Measurements from ENCODE around the gene CTXND1. TPM values are rescaled to one million over a fixed set of nuclear protein-coding genes. Genes with fewer than 3 reads are reported as not detected.
A peak's percentile ranks its signal among the peaks of the same experiment; 100 is the strongest.

Gene CTXND1
- total and polyA plus RNA-seq, 7 donors = 0.01 to 0.07 (median 0.04) TPM; not detected in 3

GRCh38 chr15:80289528-80290495 is 37.8 kb upstream of the CTXND1 start:
- H3K4me3 ChIP-seq = no peak overlapping the region
- H3K36me3 ChIP-seq (ENCODE audit: insufficient read depth in 1 of 2, low read depth in 1 of 2) = no peaks in the 10 kb centered on the region
- no peak for TF ChIP-seq CTCF (IDR thresholded peaks at IDR 0.05)
- DNase-seq = no peak
- peaks cover 0 to 3% (median 0%) of the 10 kb centered on the region in 3 donors for H3K27me3 ChIP-seq (ENCODE audit: insufficient read depth in 3 of 3, low read length in 2 of 3)
- 40 to 51% (median 41%) methylated on average over 9 of the region's 9 CpGs for WGBS, 3 donors
- no peak for ATAC-seq
- no peak overlapping the region for H3K27ac ChIP-seq
- no peaks in the 10 kb centered on the region for H3K9me3 ChIP-seq
- intact Hi-C loops (cut with DNase I) = loop anchor here in 1 of 2 donors (10.0 kb wide), 1 partner anchor 75 kb away; no protein-coding TSS in a partner anchor
- H3K4me1 ChIP-seq = no peaks in the 10 kb centered on the region

GRCh38 chr15:80288131-80288530 is 36.1 kb upstream of the CTXND1 start:
- TF ChIP-seq CTCF (IDR thresholded peaks at IDR 0.05) = no peak
- ATAC-seq (peak; percentile 72 to 94 (median 89)), DNase-seq (no peak)
- 18 to 41% (median 23%) methylated on average over 4 of the region's 4 CpGs for WGBS, 3 donors
- Histone ChIP-seq H3K36me3 (ENCODE audit: insufficient read depth in 1 of 2, low read depth in 1 of 2) (no peaks in the 10 kb centered on the region), H3K4me1 (no peaks in the 10 kb centered on the region), H3K27me3 (ENCODE audit: insufficient read depth in 3 of 3, low read length in 2 of 3) (peaks cover 0 to 3% (median 0%) of the 10 kb centered on the region in 3 donors), H3K9me3 (no peaks in the 10 kb centered on the region), H3K27ac (no peak overlapping the region), H3K4me3 (no peak overlapping the region)
- intact Hi-C loops (cut with DNase I) = loop anchor here in 1 of 2 donors (10.0 kb wide), 1 partner anchor 77 kb away; no protein-coding TSS in a partner anchor

GRCh38 chr15:80286055-80286454 is 34.0 kb upstream of the CTXND1 start:
- Histone ChIP-seq H3K9me3 (no peaks in the 10 kb centered on the region), H3K36me3 (ENCODE audit: insufficient read depth in 1 of 2, low read depth in 1 of 2) (no peaks in the 10 kb centered on the region), H3K27ac (no peak overlapping the region), H3K27me3 (ENCODE audit: insufficient read depth in 3 of 3, low read length in 2 of 3) (peaks cover 0 to 3% (median 0%) of the 10 kb centered on the region in 3 donors), H3K4me3 (no peak overlapping the region), H3K4me1 (no peaks in the 10 kb centered on the region)
- no peak for TF ChIP-seq CTCF (IDR thresholded peaks at IDR 0.05)
- DNase-seq = no peak
- no peak for ATAC-seq
- 72 to 80% (median 72%) methylated on average over 7 of the region's 7 CpGs for whole genome bisulfite sequencing, 3 donors
- intact Hi-C loops (cut with DNase I) = loop anchor here in 1 of 2 donors (10.0 kb wide), 1 partner anchor 79 kb away; no protein-coding TSS in a partner anchor

- no peaks in the 10 kb centered on the region for H3K36me3 ChIP-seq (ENCODE audit: insufficient read depth in 1 of 2, low read depth in 1 of 2)
- H3K27me3 ChIP-seq (ENCODE audit: insufficient read depth in 3 of 3, low read length in 2 of 3) = peaks cover 0 to 3% (median 0%) of the 10 kb centered on the region in 3 donors
- WGBS, 3 donors = 89 to 93% (median 90%) methylated on average over 8 of the region's 8 CpGs
- H3K27ac ChIP-seq = no peak overlapping the region
- H3K4me3 ChIP-seq = no peak overlapping the region
- intact Hi-C loops (cut with DNase I) = loop anchor here in 1 of 2 donors (10.0 kb wide), 1 partner anchor 79 kb away; no protein-coding TSS in a partner anchor
- no peak for TF ChIP-seq CTCF (IDR thresholded peaks at IDR 0.05)
- no peaks in the 10 kb centered on the region for H3K4me1 ChIP-seq
- ATAC-seq (no peak), DNase-seq (no peak)
- no peaks in the 10 kb centered on the region for H3K9me3 ChIP-seq
Observed at GRCh38 chr15:80285379-80285778, 33.4 kb upstream of the CTXND1 start.

Measured in psoas muscle (tissue), 8 donors.